IPS DF 6.9 (cell line): ENCODE data around the gene NSRP1.
"Not testable (repeated sequence)": the region's sequence is repeated elsewhere in the genome, so short reads cannot be mapped to it uniquely, and the experiment has no call there.

ENCODE experiments used
- DNase-seq: peaks from one replicate; pipeline ENCODE4 v3.0.0-alpha.2; 2013; ENCODE audit warnings: low read depth, low spot score
- H3K27ac ChIP-seq: one replicate; pipeline ENCODE4 v1.5.1; 2013; ENCODE audit warnings: low read length, control low read depth
- H3K27me3 ChIP-seq: 2 replicates; pipeline ENCODE4 v1.6.1; 2013; ENCODE audit warnings: mild to moderate bottlenecking, low read length; ENCODE audit not compliant: control insufficient read depth, insufficient read depth
- H3K36me3 ChIP-seq: 2 replicates; pipeline ENCODE4 v1.6.1; 2013; ENCODE audit warnings: low read length; ENCODE audit not compliant: control insufficient read depth, insufficient read depth
- H3K4me1 ChIP-seq: 2 replicates; pipeline ENCODE4 v1.6.1; 2013; ENCODE audit warnings: low read length; ENCODE audit not compliant: control insufficient read depth, insufficient read depth
- H3K4me3 ChIP-seq: 2 replicates; pipeline ENCODE4 v1.5.1; 2013; ENCODE audit warnings: mild to moderate bottlenecking, low read length
- H3K9me3 ChIP-seq: 2 replicates; pipeline ENCODE4 v1.6.1; 2013; ENCODE audit warnings: low read length, inconsistent platforms; ENCODE audit not compliant: control insufficient read depth, insufficient read depth
- WGBS: extraction: QIAGEN DNeasy Blood & Tissue Kit; methylation state at CpG from one replicate; pipeline ENCODE4 v1.1.7; 2013; ENCODE audit warnings: mixed read lengths, missing lambda C conversion rate; ENCODE audit not compliant: insufficient read length, insufficient coverage; 5-methylcytosine and 5-hydroxymethylcytosine counted together

NSRP1 gene

GRCh38 chr17:30118635-30119034 is 2.0 kb downstream of the NSRP1 start:
- not testable (repeated sequence) for H3K27me3 ChIP-seq, DNase-seq, H3K4me1 ChIP-seq, H3K9me3 ChIP-seq, H3K4me3 ChIP-seq, H3K27ac ChIP-seq, H3K36me3 ChIP-seq
- WGBS: no CpG with 5 or more reads among the region's 7 CpGs

DNA sequence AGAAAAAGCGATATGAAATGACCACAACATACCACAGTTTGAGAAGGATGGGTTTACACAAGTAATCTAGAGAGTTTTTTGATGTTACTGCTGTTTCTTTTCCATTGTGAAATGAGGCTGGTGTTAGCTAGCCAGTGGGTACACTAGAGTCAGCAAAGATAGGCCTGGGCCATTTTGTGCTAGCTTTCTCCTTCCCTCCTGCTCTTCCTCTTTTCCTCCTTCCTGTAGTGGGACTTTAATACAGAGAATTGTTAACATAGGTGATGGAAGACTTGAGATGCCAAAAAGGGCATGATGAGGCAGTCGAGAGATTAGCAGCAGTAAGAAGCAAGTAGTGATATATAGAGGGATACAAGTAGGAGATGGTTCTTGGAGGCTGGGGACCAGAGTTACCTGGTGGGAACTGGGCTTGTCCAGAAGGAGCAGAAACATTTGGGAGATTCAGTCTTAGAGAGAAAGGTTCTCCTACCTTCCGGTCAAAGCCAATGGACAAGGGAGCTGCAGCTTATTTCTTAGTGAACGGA is 7.7 kb downstream of the NSRP1 start:
- Histone ChIP-seq H3K36me3 (peaks cover 3% of the 10 kb centered on the region), H3K27me3 (no peaks in the 10 kb centered on the region), H3K4me1 (no peaks in the 10 kb centered on the region), H3K9me3 (no peaks in the 10 kb centered on the region), H3K27ac (no peak overlapping the region), H3K4me3 (no peak overlapping the region)
- no peak for DNase-seq
- WGBS: no CpG with 5 or more reads among the region's 4 CpGs

DNA sequence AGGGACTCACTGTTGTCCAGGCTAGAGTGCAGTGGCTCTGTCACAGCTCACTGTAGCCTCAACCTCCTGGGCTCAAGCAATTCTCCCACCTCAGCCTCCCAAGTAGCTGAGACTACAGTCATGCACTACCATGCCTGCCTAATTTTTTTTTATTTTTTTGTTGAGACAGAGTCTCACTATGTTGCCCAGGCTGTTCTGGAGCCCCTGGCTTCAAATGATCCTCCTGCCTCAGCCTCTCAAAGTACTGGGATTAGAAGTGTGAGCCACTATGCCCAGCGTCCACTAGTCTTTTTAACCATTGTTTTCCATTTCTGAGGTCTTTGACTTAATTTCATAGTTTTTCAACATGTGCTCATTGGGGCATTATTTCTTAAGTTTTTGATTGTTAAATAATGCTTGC is 13.5 kb downstream of the NSRP1 start:
- no peak for DNase-seq
- H3K36me3 ChIP-seq: peaks cover 3% of the 10 kb centered on the region
- no peak overlapping the region for H3K4me3 ChIP-seq
- H3K9me3 ChIP-seq: no peaks in the 10 kb centered on the region
- no peaks in the 10 kb centered on the region for H3K4me1 ChIP-seq
- H3K27me3 ChIP-seq: no peaks in the 10 kb centered on the region
- H3K27ac ChIP-seq: no peak overlapping the region
- no CpG with 5 or more reads among the region's 1 CpG for WGBS

DNA sequence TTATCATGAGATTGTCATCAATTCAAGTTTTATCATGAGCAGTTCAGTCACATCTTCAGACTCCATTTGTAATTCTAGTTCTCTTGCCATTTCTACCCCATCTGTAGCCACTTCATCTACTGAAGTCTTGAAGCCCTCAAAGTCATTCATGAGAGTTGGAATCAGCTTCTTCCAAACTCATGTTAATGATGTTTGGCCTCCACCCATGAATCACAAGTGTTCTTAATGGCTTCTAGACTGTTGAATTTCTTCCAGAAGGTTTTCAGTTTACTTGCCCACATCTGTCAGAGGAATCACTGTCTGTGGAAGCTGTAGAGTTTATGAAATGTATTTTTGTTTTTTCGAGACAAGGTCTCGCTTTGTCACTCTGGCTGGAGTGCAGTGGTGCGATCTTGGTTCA is 16.0 kb downstream of the NSRP1 start:
- Histone ChIP-seq H3K9me3 (no peaks in the 10 kb centered on the region), H3K27ac (no peak overlapping the region), H3K4me1 (no peaks in the 10 kb centered on the region), H3K4me3 (no peak overlapping the region), H3K27me3 (no peaks in the 10 kb centered on the region), H3K36me3 (peaks cover 3% of the 10 kb centered on the region)
- DNase-seq: no peak
- WGBS: no CpG with 5 or more reads among the region's 3 CpGs

DNA sequence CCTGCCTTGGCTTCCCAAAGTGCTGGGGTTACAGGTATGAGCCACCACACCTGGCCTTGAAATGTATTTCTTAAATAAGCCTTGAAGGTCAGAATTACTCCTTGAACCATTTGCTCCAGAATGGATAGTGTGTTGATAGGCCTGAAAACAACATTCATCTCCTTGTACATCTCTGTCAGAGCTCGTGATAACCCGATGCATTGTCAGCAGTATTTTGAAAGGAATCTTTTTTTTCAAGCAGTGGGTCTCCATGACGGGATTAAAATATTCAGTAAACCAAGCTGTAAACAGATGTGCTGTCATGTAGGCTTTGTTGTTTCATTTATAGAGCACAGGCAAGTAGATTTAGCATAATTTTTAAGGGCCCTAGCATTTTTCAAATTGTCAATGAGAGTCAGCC is 16.6 kb downstream of the NSRP1 start:
- H3K4me3 ChIP-seq: no peak overlapping the region
- WGBS: no CpG with 5 or more reads among the region's 3 CpGs
- H3K4me1 ChIP-seq: no peaks in the 10 kb centered on the region
- no peaks in the 10 kb centered on the region for H3K9me3 ChIP-seq
- DNase-seq: no peak
- H3K36me3 ChIP-seq: no peaks in the 10 kb centered on the region
- H3K27me3 ChIP-seq: no peaks in the 10 kb centered on the region
- no peak overlapping the region for H3K27ac ChIP-seq

DNA sequence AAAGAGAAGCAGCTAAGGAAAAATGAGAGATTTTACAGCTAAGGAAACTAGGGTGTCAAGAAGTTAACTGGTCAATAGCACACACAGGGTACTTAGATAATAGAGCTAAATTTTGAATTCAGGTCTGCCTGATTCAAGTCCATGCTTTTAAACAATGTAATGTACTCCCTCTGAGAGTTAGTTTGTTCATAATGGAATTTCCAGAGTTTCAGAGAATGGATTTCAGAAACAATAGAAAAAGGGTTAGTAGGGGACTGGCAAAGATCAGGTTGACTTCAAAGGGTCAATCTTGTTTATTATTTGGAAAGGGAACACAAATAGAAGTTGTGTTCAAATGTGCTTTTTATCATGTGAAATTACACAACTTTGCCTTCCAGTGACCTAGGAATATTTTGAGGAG is 17.9 kb downstream of the NSRP1 start:
- H3K4me3 ChIP-seq: no peak overlapping the region
- no peaks in the 10 kb centered on the region for H3K36me3 ChIP-seq
- no peaks in the 10 kb centered on the region for H3K9me3 ChIP-seq
- H3K27ac ChIP-seq: no peak overlapping the region
- no peak for DNase-seq
- no peaks in the 10 kb centered on the region for H3K27me3 ChIP-seq
- no peaks in the 10 kb centered on the region for H3K4me1 ChIP-seq

GRCh38 chr17:30137158-30137557 is 20.5 kb downstream of the NSRP1 start:
- H3K4me1 ChIP-seq: no peaks in the 10 kb centered on the region
- no peaks in the 10 kb centered on the region for H3K9me3 ChIP-seq
- no peaks in the 10 kb centered on the region for H3K36me3 ChIP-seq
- no peak overlapping the region for H3K4me3 ChIP-seq
- H3K27me3 ChIP-seq: no peaks in the 10 kb centered on the region
- WGBS: no CpG with 5 or more reads among the region's 3 CpGs
- H3K27ac ChIP-seq: no peak overlapping the region
- DNase-seq: no peak

DNA sequence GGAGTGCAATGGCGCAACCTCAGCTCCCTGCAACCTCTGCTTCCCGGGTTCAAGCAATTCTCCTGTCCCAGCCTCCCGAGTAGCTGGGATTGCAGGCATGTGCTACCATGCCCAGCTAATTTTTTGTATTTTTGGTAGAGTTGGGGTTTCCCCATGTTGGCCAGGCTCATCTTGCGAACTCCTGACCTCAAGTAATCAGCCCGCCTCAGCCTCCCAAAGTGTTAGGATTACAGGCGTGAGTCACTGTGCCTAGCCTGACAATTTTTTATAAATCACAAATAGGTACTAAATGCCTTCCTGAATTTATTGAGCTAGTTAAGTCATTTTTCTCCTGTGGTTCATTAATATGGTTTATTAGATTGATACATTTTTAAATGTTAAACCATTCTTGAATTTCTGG is 31.2 kb downstream of the NSRP1 start:
- no CpG with 5 or more reads among the region's 6 CpGs for whole genome bisulfite sequencing

GRCh38 chr17:30148376-30148775 is 31.8 kb downstream of the NSRP1 start:
- Histone ChIP-seq H3K27ac (no peak overlapping the region), H3K4me3 (no peak overlapping the region), H3K4me1 (no peaks in the 10 kb centered on the region), H3K36me3 (no peaks in the 10 kb centered on the region), H3K9me3 (no peaks in the 10 kb centered on the region), H3K27me3 (no peaks in the 10 kb centered on the region)
- DNase-seq: no peak
- WGBS: no CpG with 5 or more reads among the region's 1 CpG

More for the DNA sequence above, 31.2 kb downstream of the NSRP1 start:
- H3K27me3 ChIP-seq, H3K27ac ChIP-seq, H3K4me1 ChIP-seq, H3K4me3 ChIP-seq, H3K36me3 ChIP-seq, H3K9me3 ChIP-seq, DNase-seq: not testable (repeated sequence)

- WGBS: no CpG with 5 or more reads among the region's 4 CpGs
- DNase-seq: no peak
Observed at GRCh38 chr17:30151471-30151870, 34.9 kb downstream of the NSRP1 start.

GRCh38 chr17:30153463-30153862 is 36.8 kb downstream of the NSRP1 start:
- Histone ChIP-seq H3K4me1 (no peaks in the 10 kb centered on the region), H3K9me3 (no peaks in the 10 kb centered on the region), H3K36me3 (no peaks in the 10 kb centered on the region), H3K27me3 (no peaks in the 10 kb centered on the region), H3K4me3 (no peak overlapping the region), H3K27ac (no peak overlapping the region)
- no peak for DNase-seq

More at GRCh38 chr17:30151471-30151870, 34.9 kb downstream of the NSRP1 start:
- no peaks in the 10 kb centered on the region for H3K36me3 ChIP-seq
- H3K27ac ChIP-seq: no peak overlapping the region
- H3K27me3 ChIP-seq: no peaks in the 10 kb centered on the region
- H3K9me3 ChIP-seq: no peaks in the 10 kb centered on the region
- no peaks in the 10 kb centered on the region for H3K4me1 ChIP-seq
- H3K4me3 ChIP-seq: no peak overlapping the region
